Mucosa of rectum (tissue), 2 donors: ENCODE measurements around the gene CFHR3.
"Not testable (repeated sequence)": the region's sequence is repeated elsewhere in the genome, so short reads cannot be mapped to it uniquely, and the experiment has no call there.

Source experiments
- H3K27ac ChIP-seq, 2 donors: one replicate each; pipeline ENCODE4 v1.7.0; 2013; ENCODE audit warnings: inconsistent platforms in 2 of 2, low read depth in 2 of 2, low read length in 2 of 2
- H3K27me3 ChIP-seq, 2 donors: one replicate each; pipeline ENCODE4 v1.7.0; 2013; ENCODE audit warnings: low read length in 2 of 2; ENCODE audit not compliant: control insufficient read depth in 2 of 2, insufficient read depth in 2 of 2
- H3K36me3 ChIP-seq, 2 donors: one replicate each; pipeline ENCODE4 v1.7.0; 2013; ENCODE audit warnings: low read length in 2 of 2; ENCODE audit not compliant: control insufficient read depth in 2 of 2, insufficient read depth in 2 of 2
- H3K4me1 ChIP-seq, 2 donors: one replicate each; pipeline ENCODE4 v1.7.0; 2013; ENCODE audit warnings: low read length in 2 of 2, mild to moderate bottlenecking in 1 of 2; ENCODE audit not compliant: control insufficient read depth in 2 of 2, insufficient read depth in 2 of 2
- H3K4me3 ChIP-seq, 2 donors: one replicate each; pipeline ENCODE4 v1.7.0; 2013; ENCODE audit warnings: low read length in 2 of 2
- H3K9ac ChIP-seq, 2 donors: one replicate each; pipeline ENCODE4 v1.7.0; 2013; ENCODE audit warnings: low read length in 2 of 2, low read depth in 1 of 2, mild to moderate bottlenecking in 1 of 2
- H3K9me3 ChIP-seq, 2 donors: one replicate each; pipeline ENCODE4 v1.7.0; 2013; ENCODE audit warnings: low read length in 2 of 2; ENCODE audit not compliant: control insufficient read depth in 2 of 2
- donor health status: healthy.
- donor health status: Normal muscosa, but diverticular disease.

CFHR3 gene

GRCh38 chr1:196774175-196774574 lies 465 bp upstream of the CFHR3 start:
- Histone ChIP-seq H3K27ac (no peak overlapping the region), H3K9me3 (no peaks in the 10 kb centered on the region), H3K27me3 (no peaks in the 10 kb centered on the region), H3K36me3 (no peaks in the 10 kb centered on the region), H3K9ac (no peak overlapping the region), H3K4me3 (no peak overlapping the region), H3K4me1 (no peaks in the 10 kb centered on the region)

- Histone ChIP-seq H3K27me3 (no peaks in the 10 kb centered on the region), H3K4me3 (no peak overlapping the region), H3K9me3 (no peaks in the 10 kb centered on the region), H3K9ac (no peak overlapping the region), H3K4me1 (no peaks in the 10 kb centered on the region), H3K36me3 (no peaks in the 10 kb centered on the region), H3K27ac (no peak overlapping the region)
Observed at GRCh38 chr1:196777603-196778002, 3.0 kb downstream of the CFHR3 start.

GRCh38 chr1:196779093-196779492 lies 4.5 kb downstream of the CFHR3 start:
- no peak overlapping the region for H3K9ac ChIP-seq
- H3K27ac ChIP-seq = no peak overlapping the region
- H3K27me3 ChIP-seq = no peaks in the 10 kb centered on the region
- H3K9me3 ChIP-seq = no peaks in the 10 kb centered on the region
- no peaks in the 10 kb centered on the region for H3K4me1 ChIP-seq
- no peaks in the 10 kb centered on the region for H3K36me3 ChIP-seq
- H3K4me3 ChIP-seq = no peak overlapping the region

GRCh38 chr1:196791252-196791651 lies 16.6 kb downstream of the CFHR3 start:
- H3K27me3 ChIP-seq, H3K9ac ChIP-seq, H3K4me1 ChIP-seq, H3K27ac ChIP-seq, H3K4me3 ChIP-seq, H3K36me3 ChIP-seq, H3K9me3 ChIP-seq: not testable (repeated sequence)

- not testable (repeated sequence) for H3K36me3 ChIP-seq, H3K4me1 ChIP-seq, H3K27me3 ChIP-seq, H3K4me3 ChIP-seq, H3K9me3 ChIP-seq, H3K9ac ChIP-seq, H3K27ac ChIP-seq
Observed at GRCh38 chr1:196794103-196794502, 19.5 kb downstream of the CFHR3 start.

- no peak overlapping the region for H3K27ac ChIP-seq
- no peaks in the 10 kb centered on the region for H3K9me3 ChIP-seq
- no peak overlapping the region for H3K9ac ChIP-seq
- no peaks in the 10 kb centered on the region for H3K36me3 ChIP-seq
- H3K27me3 ChIP-seq = no peaks in the 10 kb centered on the region
- H3K4me1 ChIP-seq = no peaks in the 10 kb centered on the region
- H3K4me3 ChIP-seq = no peak overlapping the region
Observed at GRCh38 chr1:196797891-196798290, 23.3 kb downstream of the CFHR3 start.

- H3K36me3 ChIP-seq, H3K9me3 ChIP-seq, H3K4me1 ChIP-seq, H3K9ac ChIP-seq, H3K27me3 ChIP-seq, H3K27ac ChIP-seq, H3K4me3 ChIP-seq: not testable (repeated sequence)
Observed at GRCh38 chr1:196801920-196802319, 27.3 kb downstream of the CFHR3 start.

GRCh38 chr1:196808529-196809235 lies 34.0 kb downstream of the CFHR3 start:
- Histone ChIP-seq H3K4me3 (no peak overlapping the region), H3K36me3 (no peaks in the 10 kb centered on the region), H3K9me3 (no peaks in the 10 kb centered on the region), H3K4me1 (no peaks in the 10 kb centered on the region), H3K9ac (no peak overlapping the region), H3K27ac (no peak overlapping the region), H3K27me3 (no peaks in the 10 kb centered on the region)

GRCh38 chr1:196817442-196817841 lies 42.8 kb downstream of the CFHR3 start:
- H3K9me3 ChIP-seq = not testable (repeated sequence)

GRCh38 chr1:196819531-196819930 lies 44.9 kb downstream of the CFHR3 start, which contains the start of gene CFHR1:
TSS of gene CFHR1 (plus strand) at chr1:196819731. CDS start at chr1:196819845, 114 bp downstream.
- not testable (repeated sequence) for H3K27me3 ChIP-seq, H3K9me3 ChIP-seq, H3K9ac ChIP-seq, H3K36me3 ChIP-seq, H3K27ac ChIP-seq, H3K4me1 ChIP-seq, H3K4me3 ChIP-seq

More at GRCh38 chr1:196817442-196817841, 42.8 kb downstream of the CFHR3 start:
- not testable (repeated sequence) for H3K4me1 ChIP-seq, H3K36me3 ChIP-seq, H3K27ac ChIP-seq, H3K9ac ChIP-seq, H3K4me3 ChIP-seq, H3K27me3 ChIP-seq

GRCh38 chr1:196827860-196828259 lies 53.2 kb downstream of the CFHR3 start:
- not testable (repeated sequence) for H3K4me3 ChIP-seq, H3K36me3 ChIP-seq, H3K4me1 ChIP-seq, H3K27me3 ChIP-seq, H3K9ac ChIP-seq, H3K9me3 ChIP-seq, H3K27ac ChIP-seq
